ENCODE results near the gene CDC42BPG. TPM values are rescaled to one million over a fixed set of nuclear protein-coding genes. Genes with fewer than 3 reads are reported as not detected.

The CDC42BPG gene
- total and polyA plus RNA-seq, 10 of the 15 experiments (the other 5 are each of a cell fraction or from before 2014, with no cell fraction given) = 0.02 to 1.3 (median 0.09) TPM; not detected in 1

DNA sequence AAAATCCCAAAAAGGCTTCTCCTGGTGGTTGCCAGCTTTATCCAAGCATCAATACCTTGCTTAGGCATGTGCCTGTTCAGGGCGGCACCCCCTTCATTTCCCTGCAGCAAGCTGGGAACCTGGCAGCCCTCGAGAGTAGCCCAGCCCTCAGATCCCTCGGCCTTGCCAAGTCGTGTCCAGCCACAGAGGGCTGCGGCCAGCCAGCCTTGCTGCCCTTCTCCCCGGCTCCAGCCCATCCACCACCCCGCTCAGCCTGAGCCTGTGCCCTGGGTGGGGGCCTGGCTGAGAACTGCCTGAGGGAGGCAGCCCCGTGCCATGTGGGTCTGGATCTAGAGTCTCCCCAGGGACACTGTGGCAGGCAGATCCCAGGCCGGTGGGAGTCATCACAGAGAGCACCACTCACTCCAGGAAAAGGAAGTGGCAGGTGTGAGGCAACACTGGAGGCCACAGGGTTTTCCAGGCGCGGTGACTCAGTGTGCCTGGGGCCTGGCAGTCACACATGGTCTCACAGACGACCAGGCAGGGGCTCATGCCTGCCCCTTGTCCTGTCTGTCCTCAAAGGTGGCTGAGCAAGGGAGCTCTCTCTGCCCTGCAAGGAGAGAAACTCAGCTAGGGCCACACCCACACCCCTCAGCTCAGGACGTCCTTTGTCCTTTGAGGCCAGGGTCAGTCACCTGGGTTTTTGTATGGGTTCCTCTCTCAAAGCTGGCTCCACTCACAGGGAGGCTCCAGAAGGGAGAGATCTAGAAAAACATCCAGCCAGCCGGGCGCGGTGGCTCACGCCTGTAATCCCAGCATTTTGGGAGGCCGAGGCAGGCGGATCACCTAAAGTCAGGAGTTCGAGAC lies 12.2 kb upstream of the CDC42BPG start:
- H3K27me3 ChIP-seq (replicated peaks in 1 of 2; ENCODE audit: control insufficient read depth in 2 of 2, insufficient read depth in 2 of 2, low read length in 1 of 2) = no peaks in the 10 kb centered on the region
- H3K4me1 ChIP-seq (ENCODE audit: control insufficient read depth, insufficient read depth, low read length) = peaks cover 95% of the 10 kb centered on the region
- no peak for DNase-seq (ENCODE audit: low read depth, low spot score)
- RAD21 ChIA-PET (ENCODE audit: unreplicated experiment) = interaction anchor here (1.5 to 15.8 kb wide), 2 partner anchors 8 to 21 kb away, joined by 4 to 253 read pairs; partner anchors contain the start of gene EHD1
- H2AFZ ChIP-seq (ENCODE audit: control insufficient read depth, low read depth, low read length) = no peak overlapping the region
- intact Hi-C loops (cut with micrococcal nuclease; ENCODE audit: unreplicated experiment) = no loop called here
- H3K9me3 ChIP-seq (replicated peaks; ENCODE audit: control insufficient read depth, insufficient read depth, low read length) = no peaks in the 10 kb centered on the region
- peak; percentile 0 for ATAC-seq
- H3K27ac ChIP-seq (ENCODE audit: control insufficient read depth, insufficient read depth) = peak overlapping the region; percentile 63
- BruUV-seq (replicated peaks) = no TSS peak
- H3K9ac ChIP-seq (ENCODE audit: control insufficient read depth, insufficient read depth, low read length) = no peak overlapping the region
- peak overlapping the region; percentile 33; the same call in 1 of the 2 replicates for H3K4me2 ChIP-seq (ENCODE audit: control insufficient read depth, insufficient read depth)
- H4K20me1 ChIP-seq (ENCODE audit: control insufficient read depth, insufficient read depth) = no peaks in the 10 kb centered on the region
- H3K79me2 ChIP-seq (ENCODE audit: control insufficient read depth, insufficient read depth, low read length) = peaks cover 50% of the 10 kb centered on the region
- no peak overlapping the region for H3K4me3 ChIP-seq
- H3K36me3 ChIP-seq (ENCODE audit: control insufficient read depth in 2 of 2, insufficient read depth in 2 of 2, low read length in 1 of 2) = peaks cover 24 to 60% of the 10 kb centered on the region in 2 experiments
- SMC1A ChIA-PET (ENCODE audit: uncharacterized antibody, unreplicated experiment) = interaction anchor here (11.6 to 15.0 kb wide), 3 partner anchors 5 to 21 kb away, joined by 226 to 306 read pairs (median 306); partner anchors contain the start of gene EHD1
- WGBS (ENCODE audit: insufficient coverage, insufficient replicate concordance, low lambda C conversion rate, missing lambda C conversion rate) = 49% methylated on average over 20 of the region's 20 CpGs
- FAIRE-seq = no peak
- CTCF ChIA-PET = interaction anchor here (1.2 to 28.8 kb wide), 4 partner anchors 6 to 226 kb away, joined by 3 to 1208 read pairs (median 374); partner anchors contain the start of genes CDC42BPG and EHD1
- POLR2A ChIA-PET = interaction anchor here (0.5 to 24.3 kb wide), 6 partner anchors 9 to 1085 kb away, joined by 3 to 620 read pairs (median 4); partner anchors contain the start of gene EHD1
- in situ Hi-C loops (cut with MboI) = no loop called here
- TF ChIP-seq BHLHE40 (IDR thresholded peaks at IDR 0.05; ENCODE audit: borderline replicate concordance in 1 of 2, low read depth in 2 of 2, low read length in 1 of 2) (peak; percentile 15 to 48; a peak in 1 of 4 replicates), SIN3A (IDR thresholded peaks at IDR 0.05; ENCODE audit: low read depth, low read length) (no peak), TCF3 (IDR thresholded peaks at IDR 0.05; ENCODE audit: borderline replicate concordance, insufficient read depth, low read depth, low read length) (no peak), EED (IDR thresholded peaks at IDR 0.05; ENCODE audit: low read depth) (peak; percentile 88), ETV6 (conservative IDR thresholded peaks at IDR 0.05 in 1 of 2, IDR thresholded peaks at IDR 0.05 in 1 of 2; ENCODE audit: borderline replicate concordance in 1 of 2, low read depth in 1 of 2) (peak in 1 of 2 experiments; percentile 25; a peak in 1 of 4 replicates), POLR2AphosphoS2 (IDR thresholded peaks at IDR 0.05; ENCODE audit: low read depth, low read length) (0 out of 2 replicates have a peak, but pooled peaks have one; percentile 10), ZNF687 (IDR thresholded peaks at IDR 0.05) (peak; percentile 72), ZNF24 (IDR thresholded peaks at IDR 0.05) (no peak), SP1 (IDR thresholded peaks at IDR 0.05; ENCODE audit: low read depth, low read length) (no peak), SREBF2 (IDR thresholded peaks at IDR 0.05; ENCODE audit: low read length) (no peak), CTCF (IDR thresholded peaks at IDR 0.05 in 2 of 3, conservative IDR thresholded peaks at IDR 0.05 in 1 of 3; ENCODE audit: control insufficient read depth in 2 of 3, extremely low read depth in 1 of 3, insufficient read depth in 1 of 3, low read depth in 3 of 3, low read length in 3 of 3) (no peak), IKZF2 (IDR thresholded peaks at IDR 0.05) (peak; percentile 73 to 80; a peak in 3 of 4 replicates), ZNF217 (IDR thresholded peaks at IDR 0.05) (no peak)
